Neural progenitor cell (in vitro differentiated cells): ENCODE measurements around the gene MVK. TPM values are rescaled to one million over a fixed set of nuclear protein-coding genes. Genes with fewer than 3 reads are reported as not detected.

Source experiments
- DNase-seq: peaks from one replicate; pipeline ENCODE4 v3.0.0-alpha.2; 2016; ENCODE audit warnings: low spot score
- H2AFZ ChIP-seq: fragments of 200-600 bp; sonication (generic); replicated peaks from 2 replicates; pipeline ENCODE4 v1.6.1; 2016; ENCODE audit warnings: antibody characterized with exemption
- H3F3A ChIP-seq: fragments of 200-600 bp; sonication (generic); 2 replicates; pipeline ENCODE4 v1.6.1; 2016; ENCODE audit warnings: antibody characterized with exemption, low read depth
- H3K27ac ChIP-seq: fragments of 200-600 bp; sonication (generic); 2 replicates; pipeline ENCODE4 v1.5.1; 2016; ENCODE audit warnings: mild to moderate bottlenecking
- H3K27me3 ChIP-seq: fragments of 200-600 bp; sonication (generic); 2 replicates; pipeline ENCODE4 v1.6.1; 2016; ENCODE audit warnings: mild to moderate bottlenecking, moderate library complexity
- H3K36me3 ChIP-seq: fragments of 200-600 bp; sonication (generic); 2 replicates; pipeline ENCODE4 v1.5.1; 2016
- H3K4me1 ChIP-seq: fragments of 200-600 bp; sonication (generic); 2 replicates; pipeline ENCODE4 v1.6.1; 2016; ENCODE audit warnings: mixed run types
- H3K4me2 ChIP-seq: fragments of 200-600 bp; sonication (generic); 2 replicates; pipeline ENCODE4 v1.6.1; 2016
- H3K4me3 ChIP-seq: fragments of 200-600 bp; sonication (generic); 2 replicates; pipeline ENCODE4 v1.5.1; 2016
- H3K79me2 ChIP-seq: fragments of 200-600 bp; sonication (generic); 2 replicates; pipeline ENCODE4 v1.6.1; 2016; ENCODE audit warnings: low read depth
- H3K9ac ChIP-seq: fragments of 200-600 bp; sonication (generic); 2 replicates; pipeline ENCODE4 v1.6.1; 2016
- H3K9me3 ChIP-seq: fragments of 200-600 bp; sonication (generic); 2 replicates; pipeline ENCODE4 v1.5.1; 2016; ENCODE audit warnings: low read depth
- H4K20me1 ChIP-seq: fragments of 200-600 bp; sonication (generic); 2 replicates; pipeline ENCODE4 v1.6.1; 2016; ENCODE audit warnings: low read depth
- H3K27ac Mint-ChIP-seq: 3 replicates; pipeline ENCODE4 v1.8.0; 2021; ENCODE audit warnings: mixed read lengths
- H3K27me3 Mint-ChIP-seq: 2 replicates; pipeline ENCODE4 v1.8.0; 2022; ENCODE audit warnings: low read depth, mild to moderate bottlenecking, inconsistent platforms, moderate library complexity, mixed read lengths; ENCODE audit not compliant: insufficient read depth
- H3K36me3 Mint-ChIP-seq: 3 replicates; pipeline ENCODE4 v1.8.0; 2021; ENCODE audit warnings: mixed read lengths
- H3K4me1 Mint-ChIP-seq: 3 replicates; pipeline ENCODE4 v1.8.0; 2021; ENCODE audit warnings: mixed read lengths
- H3K4me3 Mint-ChIP-seq: 3 replicates; pipeline ENCODE4 v1.8.0; 2021; ENCODE audit warnings: mild to moderate bottlenecking, moderate library complexity, mixed read lengths
- H3K9me3 Mint-ChIP-seq: 3 replicates; pipeline ENCODE4 v1.8.0; 2020; ENCODE audit warnings: mixed read lengths
- EZH2 ChIP-seq: fragments of 200-600 bp; sonication (generic); IDR thresholded peaks from 2 replicates; pipeline ENCODE4 v1.6.1; 2017; ENCODE audit warnings: antibody characterized with exemption, mild to moderate bottlenecking, moderate library complexity
- EZH2phosphoT487 ChIP-seq: fragments of 200-600 bp; sonication (generic); IDR thresholded peaks from 2 replicates; pipeline ENCODE4 v1.6.1; 2017; ENCODE audit warnings: antibody characterized with exemption
- total RNA-seq: library from RNA; depleted of rRNA; stranded (reverse); fragments of >200 nt; gene quantifications from 2 replicates; pipeline ENCODE4 v1.2.3, GENCODE V29; 2015; ENCODE audit warnings: low replicate concordance
- TF ChIP-seq, protein P1 (sequence below): fragments of 200-600 bp; sonication (generic); IDR thresholded peaks from 2 replicates; pipeline ENCODE4 v1.5.1; 2017; ENCODE audit warnings: antibody characterized with exemption, mild to moderate bottlenecking

MVK gene
- total RNA-seq, 1 donor from 2014 or later, result 8.3 TPM

GRCh38 chr12:109645708-109646107, 72.1 kb downstream of the MVK start:
- Histone ChIP-seq H3K79me2 (no peaks in the 10 kb centered on the region), H3K27me3 (no peaks in the 10 kb centered on the region), H3K36me3 (no peaks in the 10 kb centered on the region), H3K9ac (no peak overlapping the region), H3K9me3 (no peaks in the 10 kb centered on the region), H3K4me1 (peaks cover 17% of the 10 kb centered on the region), H3K27ac (no peak overlapping the region), H3F3A (no peaks in the 10 kb centered on the region), H3K4me3 (no peak overlapping the region), H3K4me2 (no peak overlapping the region), H2AFZ (no peak overlapping the region), H4K20me1 (no peaks in the 10 kb centered on the region)
- H3K4me1 Mint-ChIP-seq, result peaks cover 23% of the 10 kb centered on the region
- H3K4me3 Mint-ChIP-seq, result no peak overlapping the region
- no peak for TF ChIP-seq EZH2phosphoT487
- TF ChIP-seq, protein P1, sequence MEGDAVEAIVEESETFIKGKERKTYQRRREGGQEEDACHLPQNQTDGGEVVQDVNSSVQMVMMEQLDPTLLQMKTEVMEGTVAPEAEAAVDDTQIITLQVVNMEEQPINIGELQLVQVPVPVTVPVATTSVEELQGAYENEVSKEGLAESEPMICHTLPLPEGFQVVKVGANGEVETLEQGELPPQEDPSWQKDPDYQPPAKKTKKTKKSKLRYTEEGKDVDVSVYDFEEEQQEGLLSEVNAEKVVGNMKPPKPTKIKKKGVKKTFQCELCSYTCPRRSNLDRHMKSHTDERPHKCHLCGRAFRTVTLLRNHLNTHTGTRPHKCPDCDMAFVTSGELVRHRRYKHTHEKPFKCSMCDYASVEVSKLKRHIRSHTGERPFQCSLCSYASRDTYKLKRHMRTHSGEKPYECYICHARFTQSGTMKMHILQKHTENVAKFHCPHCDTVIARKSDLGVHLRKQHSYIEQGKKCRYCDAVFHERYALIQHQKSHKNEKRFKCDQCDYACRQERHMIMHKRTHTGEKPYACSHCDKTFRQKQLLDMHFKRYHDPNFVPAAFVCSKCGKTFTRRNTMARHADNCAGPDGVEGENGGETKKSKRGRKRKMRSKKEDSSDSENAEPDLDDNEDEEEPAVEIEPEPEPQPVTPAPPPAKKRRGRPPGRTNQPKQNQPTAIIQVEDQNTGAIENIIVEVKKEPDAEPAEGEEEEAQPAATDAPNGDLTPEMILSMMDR, result no peak
- TF ChIP-seq EZH2, result no peak
- no peak overlapping the region for H3K27ac Mint-ChIP-seq
- H3K36me3 Mint-ChIP-seq, result no peaks in the 10 kb centered on the region
- no peaks in the 10 kb centered on the region for H3K9me3 Mint-ChIP-seq
- DNase-seq, result no peak
- peaks cover 7% of the 10 kb centered on the region for H3K27me3 Mint-ChIP-seq

Other genes with a start within 250 kb of the MVK start
- gene MYO1H, start 225.9 kb upstream of the MVK start, total RNA-seq, result not detected in 2 replicates
- 40.9 and 57.5 TPM in 2 replicates for gene KCTD10, start 96.5 kb upstream of the MVK start, total RNA-seq
- gene UBE3B, start 96.2 kb upstream of the MVK start, total RNA-seq, result 28.4 and 33.7 TPM in 2 replicates
- 24.7 and 34.5 TPM in 2 replicates for gene MMAB, start 290 bp upstream of the MVK start, total RNA-seq
- gene FAM222A, start 140.0 kb downstream of the MVK start, total RNA-seq, result 2.5 and 10.6 TPM in 2 replicates